PFSK-1 (cell line): ENCODE measurements around the gene COMT.

Experiments
- FOXP2 ChIP-seq: optimal IDR thresholded peaks from 2 replicates; pipeline ENCODE3; 2011; ENCODE audit warnings: borderline replicate concordance, control low read depth, inconsistent platforms; ENCODE audit not compliant: insufficient read depth; ENCODE audit errors: extremely low read length, extremely low read depth
- POLR2AphosphoS5 ChIP-seq: IDR thresholded peaks from 2 replicates; pipeline ENCODE4 v1.6.1; 2012; ENCODE audit warnings: low read depth, mild to moderate bottlenecking, control low read depth, low read length, moderate library complexity
- SIN3A ChIP-seq: IDR thresholded peaks from 2 replicates; pipeline ENCODE4 v1.6.1; 2012; ENCODE audit warnings: mild to moderate bottlenecking, low read length, moderate library complexity, borderline replicate concordance; ENCODE audit not compliant: insufficient read depth
- TAF1 ChIP-seq: IDR thresholded peaks from 2 replicates; pipeline ENCODE4 v1.6.1; 2012; ENCODE audit warnings: low read length, control low read depth, borderline replicate concordance; ENCODE audit not compliant: insufficient read depth
- TF ChIP-seq, protein P1 (sequence below), 2 experiments: IDR thresholded peaks; 2 replicates each; pipeline versions ENCODE4 v1.6.1 to v1.8.0; 2011 to 2012; ENCODE audit warnings: low read depth in 2 of 2, low read length in 2 of 2, control low read depth in 1 of 2, inconsistent platforms in 1 of 2, mild to moderate bottlenecking in 1 of 2, moderate library complexity in 1 of 2; ENCODE audit not compliant: insufficient read depth in 1 of 2

COMT gene

DNA sequence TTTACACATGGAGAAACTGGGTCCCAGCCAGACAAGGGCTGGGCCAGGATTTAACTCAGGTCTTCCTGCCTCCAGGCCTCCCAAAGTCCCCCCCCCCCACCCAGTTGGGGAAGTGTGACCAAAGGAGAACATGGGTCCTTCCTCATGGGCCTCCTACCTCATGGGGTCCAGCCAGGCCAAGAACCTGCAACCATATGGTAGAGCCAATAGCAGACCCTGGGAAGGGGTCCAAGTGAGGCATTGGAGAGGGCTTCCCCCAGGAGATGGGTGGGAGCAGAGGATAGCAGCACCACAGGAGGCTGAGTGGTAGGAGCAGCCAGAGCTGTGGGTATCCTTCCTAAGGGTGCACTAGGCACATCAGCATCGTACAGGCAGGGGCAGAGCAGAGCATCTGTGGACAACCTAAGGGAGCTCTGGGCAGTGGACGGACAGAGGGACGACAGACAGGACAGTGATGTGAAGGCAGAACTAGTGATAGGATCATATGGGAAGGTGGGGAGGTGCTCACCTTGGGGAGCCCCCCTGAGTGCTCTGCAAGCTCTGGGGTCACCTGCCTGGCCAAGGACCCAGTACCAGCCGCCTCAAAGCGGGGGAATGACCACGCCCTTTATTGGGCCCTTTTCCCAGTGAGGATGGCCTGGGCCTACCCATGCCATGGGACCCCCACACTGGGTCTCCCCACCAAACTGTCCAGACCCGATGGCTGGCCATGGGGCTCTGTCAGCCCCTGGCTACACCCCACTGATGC, 70.6 kb downstream of the COMT start:
- TF ChIP-seq, protein P1, sequence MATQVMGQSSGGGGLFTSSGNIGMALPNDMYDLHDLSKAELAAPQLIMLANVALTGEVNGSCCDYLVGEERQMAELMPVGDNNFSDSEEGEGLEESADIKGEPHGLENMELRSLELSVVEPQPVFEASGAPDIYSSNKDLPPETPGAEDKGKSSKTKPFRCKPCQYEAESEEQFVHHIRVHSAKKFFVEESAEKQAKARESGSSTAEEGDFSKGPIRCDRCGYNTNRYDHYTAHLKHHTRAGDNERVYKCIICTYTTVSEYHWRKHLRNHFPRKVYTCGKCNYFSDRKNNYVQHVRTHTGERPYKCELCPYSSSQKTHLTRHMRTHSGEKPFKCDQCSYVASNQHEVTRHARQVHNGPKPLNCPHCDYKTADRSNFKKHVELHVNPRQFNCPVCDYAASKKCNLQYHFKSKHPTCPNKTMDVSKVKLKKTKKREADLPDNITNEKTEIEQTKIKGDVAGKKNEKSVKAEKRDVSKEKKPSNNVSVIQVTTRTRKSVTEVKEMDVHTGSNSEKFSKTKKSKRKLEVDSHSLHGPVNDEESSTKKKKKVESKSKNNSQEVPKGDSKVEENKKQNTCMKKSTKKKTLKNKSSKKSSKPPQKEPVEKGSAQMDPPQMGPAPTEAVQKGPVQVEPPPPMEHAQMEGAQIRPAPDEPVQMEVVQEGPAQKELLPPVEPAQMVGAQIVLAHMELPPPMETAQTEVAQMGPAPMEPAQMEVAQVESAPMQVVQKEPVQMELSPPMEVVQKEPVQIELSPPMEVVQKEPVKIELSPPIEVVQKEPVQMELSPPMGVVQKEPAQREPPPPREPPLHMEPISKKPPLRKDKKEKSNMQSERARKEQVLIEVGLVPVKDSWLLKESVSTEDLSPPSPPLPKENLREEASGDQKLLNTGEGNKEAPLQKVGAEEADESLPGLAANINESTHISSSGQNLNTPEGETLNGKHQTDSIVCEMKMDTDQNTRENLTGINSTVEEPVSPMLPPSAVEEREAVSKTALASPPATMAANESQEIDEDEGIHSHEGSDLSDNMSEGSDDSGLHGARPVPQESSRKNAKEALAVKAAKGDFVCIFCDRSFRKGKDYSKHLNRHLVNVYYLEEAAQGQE (IDR thresholded peaks at IDR 0.05; ENCODE audit: insufficient read depth in 1 of 2, low read depth in 2 of 2, low read length in 2 of 2), result no peak
- no peak for TF ChIP-seq FOXP2
- no peak for TF ChIP-seq TAF1
- TF ChIP-seq SIN3A, result no peak
- TF ChIP-seq POLR2AphosphoS5, result no peak

DNA sequence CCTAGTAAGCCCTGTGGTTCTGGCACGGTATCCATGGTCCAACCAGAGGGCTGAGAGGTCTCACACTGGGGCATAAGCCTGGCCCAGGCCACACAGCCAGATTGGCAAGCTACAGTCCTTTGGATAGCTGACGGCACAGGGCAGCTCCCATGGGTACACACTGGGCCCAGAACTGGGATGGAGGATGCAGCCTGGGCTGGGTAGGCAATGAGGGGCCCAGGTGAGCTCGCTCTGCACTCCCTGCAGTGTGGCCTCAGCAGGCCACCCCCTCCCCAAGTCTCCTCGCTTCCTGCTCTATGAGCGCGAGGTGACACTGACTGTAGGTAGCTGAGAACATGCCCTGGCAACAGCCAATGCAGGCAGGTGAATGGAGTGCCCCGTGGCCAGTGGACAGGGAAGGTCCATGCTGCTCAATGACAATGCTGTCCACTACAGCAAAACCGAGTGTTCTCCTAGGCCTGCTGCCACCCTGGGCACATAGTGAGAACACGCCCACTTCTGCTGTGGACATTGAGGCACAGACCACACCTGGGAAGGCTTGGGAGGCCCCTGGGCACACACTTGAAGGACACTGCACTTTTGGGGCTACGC, 71.3 kb downstream of the COMT start:
- TF ChIP-seq SIN3A, result no peak
- TF ChIP-seq POLR2AphosphoS5, result no peak
- TF ChIP-seq, protein P1 (IDR thresholded peaks at IDR 0.05; ENCODE audit: insufficient read depth in 1 of 2, low read depth in 2 of 2, low read length in 2 of 2), result no peak
- no peak for TF ChIP-seq FOXP2
- TF ChIP-seq TAF1, result no peak

DNA sequence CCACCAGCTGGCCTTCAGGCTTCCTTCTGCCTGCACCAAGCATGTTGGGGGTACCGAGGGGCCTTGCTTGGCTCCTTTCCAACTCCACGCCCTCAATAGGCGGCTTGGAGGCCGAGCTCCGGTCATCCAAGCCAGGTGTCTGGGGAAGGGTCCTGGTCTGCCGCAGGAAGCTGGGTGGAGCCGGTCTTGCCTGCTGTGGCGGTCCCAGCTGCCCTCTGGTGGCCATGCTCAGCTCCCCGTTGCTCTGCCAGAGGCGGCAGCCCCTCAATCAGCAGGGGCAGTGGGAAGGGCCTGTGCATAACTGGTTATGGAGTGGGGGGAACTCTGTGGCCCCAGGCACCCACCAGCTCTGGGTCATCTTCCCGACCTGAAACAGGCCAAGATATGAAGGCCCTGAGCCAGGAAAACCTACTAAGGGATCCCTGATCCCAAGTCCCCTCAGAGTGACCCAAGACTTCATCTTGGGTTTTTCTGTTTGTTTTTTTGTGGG, 71.9 kb downstream of the COMT start:
- TF ChIP-seq POLR2AphosphoS5 (no peak), FOXP2 (peak; percentile 70)

DNA sequence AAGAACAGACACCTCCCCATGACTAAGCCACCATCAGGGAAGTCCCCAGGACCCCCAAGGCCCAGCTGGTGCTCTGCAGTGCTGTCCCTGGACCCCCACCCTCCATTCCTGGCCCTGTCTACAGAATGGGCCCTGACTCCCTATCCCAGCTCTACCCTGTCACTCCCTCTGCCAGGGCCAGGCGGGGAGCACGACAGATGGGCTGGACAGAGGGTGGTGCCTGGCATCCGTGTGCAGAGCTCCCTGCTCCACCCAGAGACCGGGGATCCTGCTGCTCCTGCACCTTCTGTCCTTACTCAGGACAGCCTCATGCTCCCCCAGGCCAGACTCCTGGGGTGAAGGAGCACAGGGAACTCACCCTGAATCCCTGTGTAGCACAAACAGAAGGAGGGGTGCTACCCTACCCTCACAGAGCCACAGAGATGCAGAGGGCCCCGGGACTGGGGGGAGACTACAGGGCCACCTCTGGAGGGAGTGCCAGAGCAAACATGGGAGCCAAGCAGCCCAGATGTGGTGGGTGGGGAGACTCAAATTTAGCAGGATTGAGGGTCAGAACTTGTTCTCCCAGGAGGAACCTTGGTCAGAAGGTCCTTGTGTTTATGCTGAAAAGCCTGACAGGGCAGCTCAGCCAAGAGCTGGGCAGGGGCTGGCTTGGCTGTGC, 73.1 kb downstream of the COMT start:
- TF ChIP-seq, protein P1 (IDR thresholded peaks at IDR 0.05; ENCODE audit: insufficient read depth in 1 of 2, low read depth in 2 of 2, low read length in 2 of 2), result no peak
- TF ChIP-seq POLR2AphosphoS5, result no peak
- no peak for TF ChIP-seq SIN3A
- no peak for TF ChIP-seq TAF1
- TF ChIP-seq FOXP2, result no peak

DNA sequence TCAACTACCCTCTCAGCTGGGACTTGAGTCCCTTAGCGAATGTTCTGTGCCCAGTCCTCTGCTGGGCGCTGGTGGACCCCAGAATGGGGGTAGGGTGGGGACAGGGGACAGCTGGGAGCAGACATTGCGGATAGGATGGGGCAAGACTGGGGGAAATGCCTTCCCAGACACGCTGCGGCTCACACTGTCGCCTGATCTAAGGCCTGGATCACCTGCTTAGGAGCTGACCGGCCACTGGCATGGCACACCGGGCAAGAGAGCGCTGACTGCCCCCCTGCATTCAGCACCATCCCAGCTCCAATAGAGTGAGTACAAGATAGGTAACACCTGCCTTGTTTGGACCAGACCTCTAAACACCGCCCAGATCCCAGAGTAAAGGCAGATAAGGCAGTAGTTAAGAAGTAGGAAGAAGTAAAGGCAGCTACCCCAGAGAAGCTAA, 73.6 kb downstream of the COMT start:
- no peak for TF ChIP-seq TAF1
- TF ChIP-seq SIN3A, result no peak
- TF ChIP-seq POLR2AphosphoS5, result no peak
- TF ChIP-seq, protein P1 (IDR thresholded peaks at IDR 0.05; ENCODE audit: insufficient read depth in 1 of 2, low read depth in 2 of 2, low read length in 2 of 2), result no peak
- no peak for TF ChIP-seq FOXP2
